MCF 10A (cell line): ENCODE data around the gene ADAMTSL3. TPM values are rescaled to one million over a fixed set of nuclear protein-coding genes. Genes with fewer than 3 reads are reported as not detected.

Experiments
- BruUV-seq: library from RNA; stranded (reverse); fragments of 400-500 nt; replicated peaks from 2 replicates; lab custom pipeline; 2021; lab: Mats Ljungman, UMichigan
- CTCF ChIA-PET: fragments of 300-600 bp; sonication (Branson Sonifier 250); formaldehyde crosslinking; extraction: SDS; loops from one replicate; lab custom pipeline; 2021; ENCODE audit warnings: antibody characterized with exemption, inconsistent platforms; lab: Yijun Ruan, JAX
- POLR2A ChIA-PET: fragments of 300-600, 350-650 bp; sonication (Branson Sonifier 250); formaldehyde crosslinking; extraction: SDS; loops from one replicate; lab custom pipeline; 2020; ENCODE audit warnings: antibody characterized with exemption, inconsistent platforms; lab: Yijun Ruan, JAX
- DNase-seq: peaks from one replicate; pipeline ENCODE4 v3.0.0-alpha.2; 2018; ENCODE audit not compliant: unreplicated experiment
- H3K27ac Mint-ChIP-seq: one replicate; pipeline ENCODE4 v1.8.0; 2022; ENCODE audit warnings: mild to moderate bottlenecking, low read depth, mixed read lengths; ENCODE audit not compliant: unreplicated experiment
- H3K27me3 Mint-ChIP-seq: one replicate; pipeline ENCODE4 v1.8.0; 2022; ENCODE audit warnings: mixed read lengths; ENCODE audit not compliant: insufficient read depth, unreplicated experiment
- H3K36me3 Mint-ChIP-seq: one replicate; pipeline ENCODE4 v1.8.0; 2022; ENCODE audit warnings: mild to moderate bottlenecking, moderate library complexity, mixed read lengths; ENCODE audit not compliant: insufficient read depth, unreplicated experiment
- H3K4me1 Mint-ChIP-seq: one replicate; pipeline ENCODE4 v1.8.0; 2022; ENCODE audit warnings: mixed read lengths; ENCODE audit not compliant: insufficient read depth, unreplicated experiment
- H3K4me3 Mint-ChIP-seq: one replicate; pipeline ENCODE4 v1.8.0; 2022; ENCODE audit warnings: mild to moderate bottlenecking, moderate library complexity, mixed read lengths; ENCODE audit not compliant: unreplicated experiment
- H3K9me3 Mint-ChIP-seq: one replicate; pipeline ENCODE4 v1.8.0; 2022; ENCODE audit warnings: mixed read lengths; ENCODE audit not compliant: unreplicated experiment
- intact Hi-C: fragments of 100-400 bp; cut with micrococcal nuclease; formaldehyde crosslinking; loops from 2 replicates; pipeline ENCODE4 v1.14.1; 2022
- total RNA-seq: library from RNA; stranded (reverse); gene quantifications from 2 replicates; pipeline ENCODE4 v1.2.3, GENCODE V29; 2022
- TF ChIP-seq, protein P1 (sequence below): fragments of 200-600 bp; IDR thresholded peaks from one replicate; pipeline ENCODE4 v1.8.0; 2022; ENCODE audit warnings: antibody characterized with exemption, mild to moderate bottlenecking; ENCODE audit not compliant: unreplicated experiment

The ADAMTSL3 gene
- total RNA-seq, 1 experiment from 2014 or later, result 1.2 TPM

DNA sequence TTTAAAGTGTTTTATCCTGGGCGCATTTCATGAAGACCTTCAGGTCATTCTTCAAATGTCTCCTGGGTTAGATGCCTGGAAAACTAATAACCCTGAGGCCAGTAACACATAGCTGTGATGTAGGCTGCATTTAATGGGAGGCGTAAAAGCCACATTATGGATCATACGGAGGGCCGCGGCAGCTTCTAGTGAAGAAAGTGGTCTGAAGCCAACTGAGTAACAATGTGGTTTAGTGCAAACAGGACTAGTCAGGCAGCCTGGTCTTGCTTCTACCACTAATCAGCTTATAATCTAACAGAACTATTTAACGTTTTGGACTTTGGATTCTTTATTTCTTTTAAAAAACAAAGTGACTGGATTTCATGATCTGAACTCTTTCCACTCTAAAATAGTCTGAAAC, 54.4 kb downstream of the ADAMTSL3 start:
- H3K4me1 Mint-ChIP-seq, result no peaks in the 10 kb centered on the region
- no peak overlapping the region for H3K4me3 Mint-ChIP-seq
- no peak for DNase-seq
- ChIA-PET CTCF (interaction anchor here (0.6 kb wide), 1 partner anchor 161 kb away, joined by 4 read pairs; no protein-coding TSS in a partner anchor), POLR2A (no interaction called here)
- intact Hi-C loops, result no loop called here
- H3K27ac Mint-ChIP-seq, result no peak overlapping the region
- H3K9me3 Mint-ChIP-seq, result no peaks in the 10 kb centered on the region
- no peaks in the 10 kb centered on the region for H3K36me3 Mint-ChIP-seq
- no peaks in the 10 kb centered on the region for H3K27me3 Mint-ChIP-seq
- TF ChIP-seq, protein P1, sequence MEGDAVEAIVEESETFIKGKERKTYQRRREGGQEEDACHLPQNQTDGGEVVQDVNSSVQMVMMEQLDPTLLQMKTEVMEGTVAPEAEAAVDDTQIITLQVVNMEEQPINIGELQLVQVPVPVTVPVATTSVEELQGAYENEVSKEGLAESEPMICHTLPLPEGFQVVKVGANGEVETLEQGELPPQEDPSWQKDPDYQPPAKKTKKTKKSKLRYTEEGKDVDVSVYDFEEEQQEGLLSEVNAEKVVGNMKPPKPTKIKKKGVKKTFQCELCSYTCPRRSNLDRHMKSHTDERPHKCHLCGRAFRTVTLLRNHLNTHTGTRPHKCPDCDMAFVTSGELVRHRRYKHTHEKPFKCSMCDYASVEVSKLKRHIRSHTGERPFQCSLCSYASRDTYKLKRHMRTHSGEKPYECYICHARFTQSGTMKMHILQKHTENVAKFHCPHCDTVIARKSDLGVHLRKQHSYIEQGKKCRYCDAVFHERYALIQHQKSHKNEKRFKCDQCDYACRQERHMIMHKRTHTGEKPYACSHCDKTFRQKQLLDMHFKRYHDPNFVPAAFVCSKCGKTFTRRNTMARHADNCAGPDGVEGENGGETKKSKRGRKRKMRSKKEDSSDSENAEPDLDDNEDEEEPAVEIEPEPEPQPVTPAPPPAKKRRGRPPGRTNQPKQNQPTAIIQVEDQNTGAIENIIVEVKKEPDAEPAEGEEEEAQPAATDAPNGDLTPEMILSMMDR, result no peak
- BruUV-seq, result no TSS peak

DNA sequence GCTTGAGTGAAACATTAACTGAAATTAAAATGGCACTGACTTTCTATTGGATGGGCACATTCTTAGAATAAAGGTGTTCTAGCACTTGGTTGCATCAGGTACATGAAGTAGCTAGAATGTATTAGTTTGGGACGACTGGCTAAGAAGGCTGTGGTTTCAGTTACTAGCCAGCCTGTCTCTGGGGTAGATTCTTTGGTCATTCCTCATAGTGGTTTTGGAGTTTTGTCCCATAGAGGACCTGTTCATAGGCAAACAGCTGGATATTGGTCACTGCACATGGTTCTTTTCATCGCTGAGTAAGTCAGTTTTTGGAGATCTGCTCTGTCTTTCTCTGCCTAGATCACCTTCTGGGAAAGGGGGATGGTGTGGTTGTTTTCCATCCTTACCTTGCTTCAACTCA, 55.3 kb downstream of the ADAMTSL3 start:
- no peak for DNase-seq
- no peaks in the 10 kb centered on the region for H3K27me3 Mint-ChIP-seq
- H3K27ac Mint-ChIP-seq, result no peak overlapping the region
- TF ChIP-seq, protein P1, result no peak
- H3K4me3 Mint-ChIP-seq, result no peak overlapping the region
- H3K4me1 Mint-ChIP-seq, result no peaks in the 10 kb centered on the region
- intact Hi-C loops, result no loop called here
- H3K9me3 Mint-ChIP-seq, result no peaks in the 10 kb centered on the region
- ChIA-PET POLR2A (no interaction called here), CTCF (no interaction called here)
- BruUV-seq, result no TSS peak
- no peaks in the 10 kb centered on the region for H3K36me3 Mint-ChIP-seq

DNA sequence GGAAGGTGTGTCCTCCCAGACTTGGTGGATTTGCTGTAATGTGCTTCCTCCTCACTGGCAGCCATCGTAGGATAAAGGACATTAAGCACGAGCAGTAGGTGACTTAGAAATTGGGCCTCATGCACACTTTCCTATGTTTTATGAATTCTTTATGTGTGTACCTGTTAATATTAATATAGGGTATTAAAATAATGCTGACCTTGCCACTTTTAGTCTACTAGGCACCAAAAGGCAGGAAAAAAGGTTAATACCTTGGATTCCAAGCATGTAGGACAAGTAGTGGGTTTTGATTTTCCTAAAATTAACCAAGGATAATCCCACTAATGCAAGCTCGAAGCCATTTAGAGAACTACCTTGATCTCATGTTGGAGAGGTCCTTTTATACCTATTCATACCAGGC, 55.9 kb downstream of the ADAMTSL3 start:
- H3K9me3 Mint-ChIP-seq, result no peaks in the 10 kb centered on the region
- H3K36me3 Mint-ChIP-seq, result no peaks in the 10 kb centered on the region
- ChIA-PET CTCF (no interaction called here), POLR2A (no interaction called here)
- no peak for DNase-seq
- no peaks in the 10 kb centered on the region for H3K4me1 Mint-ChIP-seq
- H3K27ac Mint-ChIP-seq, result no peak overlapping the region
- TF ChIP-seq, protein P1, result no peak
- no peak overlapping the region for H3K4me3 Mint-ChIP-seq
- BruUV-seq, result no TSS peak
- intact Hi-C loops, result no loop called here
- no peaks in the 10 kb centered on the region for H3K27me3 Mint-ChIP-seq

DNA sequence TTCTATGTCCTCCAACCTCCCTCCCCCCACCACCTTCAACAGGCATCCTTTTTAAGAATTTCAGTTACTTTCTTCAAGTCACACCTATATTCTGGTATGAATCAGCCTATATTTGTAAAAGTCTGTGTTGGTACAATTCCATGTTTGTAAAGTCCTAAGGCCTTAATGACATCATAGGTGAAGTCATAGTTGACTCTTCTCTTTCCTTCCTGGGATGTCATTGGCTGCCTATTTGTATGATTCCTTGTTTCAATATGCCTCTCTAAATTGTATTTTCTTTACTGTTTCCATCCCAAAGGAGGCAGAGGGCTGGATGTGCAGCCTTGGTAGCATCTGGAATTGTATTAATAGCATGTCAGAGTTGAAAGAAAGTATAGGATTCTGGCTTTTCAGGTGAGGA, 56.5 kb downstream of the ADAMTSL3 start:
- TF ChIP-seq, protein P1, result no peak
- Mint-ChIP-seq H3K27ac (no peak overlapping the region), H3K36me3 (no peaks in the 10 kb centered on the region), H3K4me1 (no peaks in the 10 kb centered on the region), H3K4me3 (no peak overlapping the region), H3K27me3 (no peaks in the 10 kb centered on the region), H3K9me3 (no peaks in the 10 kb centered on the region)
- intact Hi-C loops, result no loop called here
- DNase-seq, result no peak
- ChIA-PET CTCF (no interaction called here), POLR2A (no interaction called here)
- no TSS peak for BruUV-seq
